Calu3 (cell line): ENCODE results near the gene TSPAN17. TPM values are rescaled to one million over a fixed set of nuclear protein-coding genes. Genes with fewer than 3 reads are reported as not detected.
A peak's percentile ranks its signal among the peaks of the same experiment; 100 is the strongest.

Experiments used
- BruUV-seq: library from RNA; stranded (reverse); fragments of 400-500 nt; replicated peaks from 2 replicates; lab custom pipeline; 2021; lab: Mats Ljungman, UMichigan
- CTCF ChIA-PET: fragments of 300-600 bp; sonication (Branson Sonifier 250); formaldehyde crosslinking; loops from one replicate; lab custom pipeline; 2022; ENCODE audit warnings: antibody characterized with exemption; lab: Charles Lee
- DNase-seq: peaks from one replicate; pipeline ENCODE4 v3.0.0; 2022
- H3K27ac Mint-ChIP-seq: one replicate; pipeline ENCODE4 v1.8.0; 2022; ENCODE audit warnings: mixed read lengths; ENCODE audit not compliant: unreplicated experiment
- H3K27me3 Mint-ChIP-seq: one replicate; pipeline ENCODE4 v1.8.0; 2022; ENCODE audit warnings: mixed read lengths; ENCODE audit not compliant: unreplicated experiment
- H3K36me3 Mint-ChIP-seq: one replicate; pipeline ENCODE4 v1.8.0; 2022; ENCODE audit warnings: mild to moderate bottlenecking, moderate library complexity, mixed read lengths; ENCODE audit not compliant: insufficient read depth, unreplicated experiment
- H3K4me1 Mint-ChIP-seq: one replicate; pipeline ENCODE4 v1.8.0; 2022; ENCODE audit warnings: mild to moderate bottlenecking, low read depth, mixed read lengths; ENCODE audit not compliant: unreplicated experiment
- H3K4me3 Mint-ChIP-seq: one replicate; pipeline ENCODE4 v1.8.0; 2022; ENCODE audit warnings: mild to moderate bottlenecking, low read depth, moderate library complexity, mixed read lengths; ENCODE audit not compliant: unreplicated experiment
- H3K9me3 Mint-ChIP-seq: one replicate; pipeline ENCODE4 v1.8.0; 2022; ENCODE audit warnings: low read depth, mixed read lengths; ENCODE audit not compliant: unreplicated experiment
- intact Hi-C: fragments of 100-400 bp; cut with micrococcal nuclease; formaldehyde crosslinking; loops from one replicate; pipeline ENCODE4 v1.10.0; 2022; ENCODE audit not compliant: unreplicated experiment
- total RNA-seq: library from RNA; stranded (reverse); gene quantifications from 2 replicates; pipeline ENCODE4 v1.2.3, GENCODE V29; 2022
- TF ChIP-seq, protein P1 (sequence below): fragments of 200-600 bp; IDR thresholded peaks from one replicate; pipeline ENCODE4 v1.8.0; 2022; ENCODE audit warnings: antibody characterized with exemption; ENCODE audit not compliant: unreplicated experiment

The TSPAN17 gene
- total RNA-seq, 1 experiment from 2014 or later: 67.7 TPM

DNA sequence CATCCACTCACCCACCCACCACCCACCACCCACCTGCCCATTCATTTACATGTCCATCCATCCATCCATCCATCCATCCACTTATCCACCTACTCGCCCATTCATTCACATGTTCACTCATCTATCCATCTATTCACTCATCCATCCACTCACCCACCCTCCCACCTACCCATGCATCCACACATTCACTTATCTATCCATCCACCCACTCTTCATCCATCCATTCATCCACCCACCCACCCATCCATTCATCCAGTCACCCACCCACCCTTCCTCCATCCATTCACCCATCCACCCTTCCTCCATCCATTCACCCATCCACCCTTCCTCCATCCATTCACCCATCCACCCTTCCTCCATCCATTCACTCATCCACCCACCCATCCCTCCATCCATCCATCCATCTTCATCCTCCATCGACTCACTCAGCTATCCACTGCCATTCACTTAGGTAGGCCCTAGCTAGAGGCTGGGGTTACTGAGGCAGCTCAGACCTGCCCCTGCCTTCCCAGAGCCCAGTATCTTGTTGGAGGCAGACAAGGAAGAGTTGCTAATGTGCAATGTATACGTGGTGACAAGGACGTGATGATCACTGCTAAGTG is 12.7 kb downstream of the TSPAN17 start:
- Mint-ChIP-seq H3K27ac (no peak overlapping the region), H3K27me3 (peaks cover 16% of the 10 kb centered on the region), H3K36me3 (peaks cover 27% of the 10 kb centered on the region), H3K4me3 (no peak overlapping the region), H3K9me3 (no peaks in the 10 kb centered on the region), H3K4me1 (peaks cover 19% of the 10 kb centered on the region)
- CTCF ChIA-PET: interaction anchor here (0.5 to 4.0 kb wide), 35 partner anchors 9 to 454 kb away, joined by 3 to 40 read pairs (median 5); partner anchors contain the start of genes FGFR4, TSPAN17, UIMC1 and UNC5A
- TF ChIP-seq, protein P1, sequence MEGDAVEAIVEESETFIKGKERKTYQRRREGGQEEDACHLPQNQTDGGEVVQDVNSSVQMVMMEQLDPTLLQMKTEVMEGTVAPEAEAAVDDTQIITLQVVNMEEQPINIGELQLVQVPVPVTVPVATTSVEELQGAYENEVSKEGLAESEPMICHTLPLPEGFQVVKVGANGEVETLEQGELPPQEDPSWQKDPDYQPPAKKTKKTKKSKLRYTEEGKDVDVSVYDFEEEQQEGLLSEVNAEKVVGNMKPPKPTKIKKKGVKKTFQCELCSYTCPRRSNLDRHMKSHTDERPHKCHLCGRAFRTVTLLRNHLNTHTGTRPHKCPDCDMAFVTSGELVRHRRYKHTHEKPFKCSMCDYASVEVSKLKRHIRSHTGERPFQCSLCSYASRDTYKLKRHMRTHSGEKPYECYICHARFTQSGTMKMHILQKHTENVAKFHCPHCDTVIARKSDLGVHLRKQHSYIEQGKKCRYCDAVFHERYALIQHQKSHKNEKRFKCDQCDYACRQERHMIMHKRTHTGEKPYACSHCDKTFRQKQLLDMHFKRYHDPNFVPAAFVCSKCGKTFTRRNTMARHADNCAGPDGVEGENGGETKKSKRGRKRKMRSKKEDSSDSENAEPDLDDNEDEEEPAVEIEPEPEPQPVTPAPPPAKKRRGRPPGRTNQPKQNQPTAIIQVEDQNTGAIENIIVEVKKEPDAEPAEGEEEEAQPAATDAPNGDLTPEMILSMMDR: no peak
- intact Hi-C loops: loop anchor here (2.0 to 5.0 kb wide), 5 partner anchors 85 to 453 kb away; no protein-coding TSS in a partner anchor
- DNase-seq: no peak
- BruUV-seq: no TSS peak

- intact Hi-C loops: loop anchor here (2.0 to 5.0 kb wide), 4 partner anchors 84 to 452 kb away; no protein-coding TSS in a partner anchor
- no TSS peak for BruUV-seq
- peaks cover 22% of the 10 kb centered on the region for H3K27me3 Mint-ChIP-seq
- no peak overlapping the region for H3K27ac Mint-ChIP-seq
- TF ChIP-seq, protein P1: no peak
- peaks cover 19% of the 10 kb centered on the region for H3K4me1 Mint-ChIP-seq
- CTCF ChIA-PET: interaction anchor here (0.5 to 4.0 kb wide), 37 partner anchors 9 to 453 kb away, joined by 3 to 40 read pairs (median 5); partner anchors contain the start of genes FGFR4, TSPAN17, UIMC1 and UNC5A
- no peak for DNase-seq
- H3K9me3 Mint-ChIP-seq: no peaks in the 10 kb centered on the region
- no peak overlapping the region for H3K4me3 Mint-ChIP-seq
- H3K36me3 Mint-ChIP-seq: peaks cover 27% of the 10 kb centered on the region
These were observed 13.2 kb downstream of the TSPAN17 start for GRCh38 chr5:176660530-176660859.

DNA sequence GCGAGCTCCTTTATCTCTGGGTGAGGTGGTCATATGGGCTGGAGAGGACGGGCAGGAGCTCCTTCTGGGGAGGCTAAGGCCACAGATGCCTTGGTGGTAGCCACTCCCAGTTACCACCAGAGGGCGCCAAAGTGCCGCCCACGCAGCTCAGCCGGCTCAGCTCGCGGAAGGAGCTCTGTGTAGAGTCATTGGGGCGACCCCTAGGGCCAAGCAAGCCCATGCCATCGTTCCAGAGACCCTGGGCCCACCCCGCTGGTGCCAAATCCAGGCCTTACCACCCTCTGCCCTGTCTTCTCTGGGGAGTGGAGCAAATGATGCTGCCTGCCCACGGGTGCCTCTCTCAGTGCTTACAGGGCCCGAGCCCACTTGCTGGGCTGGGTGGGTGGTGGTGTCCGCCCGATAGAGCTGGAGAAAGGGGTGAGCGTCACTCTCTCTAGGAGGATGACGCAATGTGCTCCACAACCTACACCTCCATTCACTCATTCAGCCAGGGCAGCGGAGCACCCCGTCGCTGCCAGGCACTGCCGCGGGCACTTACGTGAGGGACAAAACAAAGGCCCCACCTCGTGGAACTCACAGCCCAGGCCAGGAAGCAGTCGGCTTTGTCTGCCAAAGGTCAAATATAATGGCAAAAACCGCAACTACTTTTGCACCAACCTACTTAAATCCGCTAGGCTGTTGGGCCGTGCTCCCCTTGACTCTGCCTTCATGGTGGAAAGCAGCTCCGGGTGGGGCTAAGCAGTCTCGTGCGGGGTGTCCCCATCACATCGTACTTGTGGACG is 13.8 kb downstream of the TSPAN17 start:
- BruUV-seq: no TSS peak
- TF ChIP-seq, protein P1: peak; percentile 99
- CTCF ChIA-PET: interaction anchor here (0.5 to 4.0 kb wide), 38 partner anchors 9 to 453 kb away, joined by 3 to 40 read pairs (median 5); partner anchors contain the start of genes FGFR4, TSPAN17, UIMC1 and UNC5A
- Mint-ChIP-seq H3K27me3 (peaks cover 27% of the 10 kb centered on the region), H3K4me3 (no peak overlapping the region), H3K4me1 (peaks cover 19% of the 10 kb centered on the region), H3K36me3 (peaks cover 27% of the 10 kb centered on the region), H3K9me3 (no peaks in the 10 kb centered on the region), H3K27ac (no peak overlapping the region)
- intact Hi-C loops: loop anchor here (2.0 to 5.0 kb wide), 4 partner anchors 84 to 452 kb away; no protein-coding TSS in a partner anchor
- DNase-seq: peak; percentile 88

- peaks cover 27% of the 10 kb centered on the region for H3K36me3 Mint-ChIP-seq
- TF ChIP-seq, protein P1: no peak
- no peak overlapping the region for H3K4me3 Mint-ChIP-seq
- CTCF ChIA-PET: interaction anchor here (1.3 to 4.0 kb wide), 9 partner anchors 14 to 450 kb away, joined by 4 to 33 read pairs (median 12); partner anchors contain the start of genes TSPAN17 and UNC5A
- peaks cover 19% of the 10 kb centered on the region for H3K4me1 Mint-ChIP-seq
- H3K27ac Mint-ChIP-seq: no peak overlapping the region
- H3K27me3 Mint-ChIP-seq: peaks cover 32% of the 10 kb centered on the region
- DNase-seq: no peak
- no peaks in the 10 kb centered on the region for H3K9me3 Mint-ChIP-seq
- intact Hi-C loops: loop anchor here (2.0 to 5.0 kb wide), 4 partner anchors 83 to 451 kb away; no protein-coding TSS in a partner anchor
- BruUV-seq: no TSS peak
These were observed 14.4 kb downstream of the TSPAN17 start for GRCh38 chr5:176661676-176662075.
